Spleen (tissue), 7 donors: Measurements from ENCODE around the gene TMEM168.
"Not testable (repeated sequence)": the region's sequence is repeated elsewhere in the genome, so short reads cannot be mapped to it uniquely, and the experiment has no call there.

Experiments
- CTCF ChIP-seq, 11 experiments: fragments of 200-600 bp in 7 of 11; fragments of 450-650 bp in 4 of 11; sonication (generic) in 4 of 11; IDR thresholded peaks in 8 of 11; conservative IDR thresholded peaks in 3 of 11; 1 replicate in 7 of 11; 2 replicates in 4 of 11; pipeline versions ENCODE4 v1.4.0 to v1.8.0; 2016 to 2021; ENCODE audit warnings: antibody characterized with exemption in 11 of 11, inconsistent platforms in 4 of 11, mild to moderate bottlenecking in 1 of 11
- POLR2A ChIP-seq, 3 donors: fragments of 450-650 bp; IDR thresholded peaks; one replicate each; pipeline ENCODE4 v1.5.1; 2017; ENCODE audit warnings: antibody characterized with exemption in 3 of 3, mild to moderate bottlenecking in 1 of 3
- POLR2AphosphoS5 ChIP-seq, 3 donors: sonication (generic); formaldehyde crosslinking; IDR thresholded peaks; one replicate each; pipeline ENCODE4 v1.5.1; 2017; ENCODE audit warnings: antibody characterized with exemption in 3 of 3
- donor health status: DM: no; HTN: no; CAD: no; lungs with moderate emphysema.
- donor health status: DM: no; HTN: no; CAD: no.
- donor health status: DM: no; HTN: no; CAD: no.

GRCh38 chr7:112835928-112836327, 45.7 kb upstream of the TMEM168 start:
- TF ChIP-seq POLR2A (IDR thresholded peaks at IDR 0.05); CTCF (IDR thresholded peaks at IDR 0.05 in 8 of 11, conservative IDR thresholded peaks at IDR 0.05 in 3 of 11); POLR2AphosphoS5 (IDR thresholded peaks at IDR 0.05): not testable (repeated sequence)
